ENCODE data around the gene OR4E1.

OR4E1 gene

DNA sequence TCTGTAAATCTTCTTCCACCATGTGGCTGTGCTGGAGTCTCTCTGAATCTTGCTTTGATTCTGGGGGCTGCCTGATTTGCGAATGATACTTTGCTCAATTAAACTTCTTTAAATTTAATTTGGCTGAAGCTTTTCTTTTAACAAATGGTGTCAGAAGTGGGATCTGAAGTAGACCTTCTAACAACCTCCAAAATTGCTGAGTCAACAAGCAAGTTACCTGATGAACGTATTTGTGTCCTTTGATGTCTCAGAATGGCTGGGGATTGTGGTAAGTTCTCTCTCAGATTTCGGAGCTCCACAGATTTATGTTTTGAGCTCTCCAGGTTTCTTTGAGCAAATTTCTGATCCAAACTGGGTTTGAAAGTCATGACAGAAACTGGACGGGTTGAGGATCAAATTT, 1.9 kb upstream of the OR4E1 start:
- TF ChIP-seq, protein P1, sequence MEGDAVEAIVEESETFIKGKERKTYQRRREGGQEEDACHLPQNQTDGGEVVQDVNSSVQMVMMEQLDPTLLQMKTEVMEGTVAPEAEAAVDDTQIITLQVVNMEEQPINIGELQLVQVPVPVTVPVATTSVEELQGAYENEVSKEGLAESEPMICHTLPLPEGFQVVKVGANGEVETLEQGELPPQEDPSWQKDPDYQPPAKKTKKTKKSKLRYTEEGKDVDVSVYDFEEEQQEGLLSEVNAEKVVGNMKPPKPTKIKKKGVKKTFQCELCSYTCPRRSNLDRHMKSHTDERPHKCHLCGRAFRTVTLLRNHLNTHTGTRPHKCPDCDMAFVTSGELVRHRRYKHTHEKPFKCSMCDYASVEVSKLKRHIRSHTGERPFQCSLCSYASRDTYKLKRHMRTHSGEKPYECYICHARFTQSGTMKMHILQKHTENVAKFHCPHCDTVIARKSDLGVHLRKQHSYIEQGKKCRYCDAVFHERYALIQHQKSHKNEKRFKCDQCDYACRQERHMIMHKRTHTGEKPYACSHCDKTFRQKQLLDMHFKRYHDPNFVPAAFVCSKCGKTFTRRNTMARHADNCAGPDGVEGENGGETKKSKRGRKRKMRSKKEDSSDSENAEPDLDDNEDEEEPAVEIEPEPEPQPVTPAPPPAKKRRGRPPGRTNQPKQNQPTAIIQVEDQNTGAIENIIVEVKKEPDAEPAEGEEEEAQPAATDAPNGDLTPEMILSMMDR (IDR thresholded peaks at IDR 0.05; ENCODE audit: insufficient read depth, low read depth, low read length, missing control alignments): no peak
- no peak for DNase-seq (ENCODE audit: low read depth)

DNA sequence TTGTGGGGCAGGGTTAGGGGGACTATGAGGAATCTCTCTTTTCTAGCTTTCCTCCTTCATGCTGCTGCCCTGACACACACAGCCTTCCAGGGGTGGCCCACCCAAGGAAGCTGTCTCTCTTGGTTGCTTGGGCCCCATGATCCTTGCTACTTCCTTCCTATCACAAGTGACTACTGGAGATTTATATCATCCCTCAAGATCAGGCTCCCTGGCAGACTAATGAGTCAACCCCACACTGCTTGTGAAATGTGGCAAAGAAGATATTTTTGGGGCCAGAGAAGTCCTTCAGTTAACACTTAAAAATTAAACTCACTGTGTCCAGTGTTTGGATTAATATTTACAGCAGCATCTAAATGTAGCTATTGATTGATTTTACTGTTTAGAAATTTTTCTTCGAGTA, 1.5 kb downstream of the OR4E1 start:
- no peak overlapping the region for H3K4me3 ChIP-seq (ENCODE audit: low read length)
- TF ChIP-seq, protein P1 (IDR thresholded peaks at IDR 0.05; ENCODE audit: insufficient read depth, low read depth, low read length, missing control alignments): no peak
- DNase-seq (ENCODE audit: low read depth): no peak

More for the DNA sequence above, 1.9 kb upstream of the OR4E1 start:
- no peak overlapping the region for H3K4me3 ChIP-seq (ENCODE audit: low read length)

DNA sequence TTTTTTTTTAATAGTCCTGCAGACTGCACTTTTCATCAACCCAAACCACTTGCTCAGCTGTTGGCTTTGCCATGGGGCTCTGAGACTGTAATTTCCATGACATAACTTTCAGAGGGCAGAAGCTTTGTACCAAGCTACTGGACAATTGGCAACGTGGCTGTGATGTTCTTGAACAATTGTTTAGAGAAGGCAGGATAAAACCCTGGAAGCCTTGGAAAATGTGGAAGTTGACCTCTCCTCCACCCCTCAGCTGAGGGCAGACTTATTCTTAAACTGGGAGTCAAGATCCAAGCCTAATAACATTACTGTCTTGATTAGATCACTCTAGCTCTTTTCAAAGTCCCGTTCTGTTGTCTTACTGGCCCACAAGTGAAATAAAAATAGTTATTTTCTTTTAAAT, 2.2 kb downstream of the OR4E1 start:
- DNase-seq (ENCODE audit: low read depth): no peak
- H3K4me3 ChIP-seq (ENCODE audit: low read length): no peak overlapping the region
- TF ChIP-seq, protein P1 (IDR thresholded peaks at IDR 0.05; ENCODE audit: insufficient read depth, low read depth, low read length, missing control alignments): no peak

DNA sequence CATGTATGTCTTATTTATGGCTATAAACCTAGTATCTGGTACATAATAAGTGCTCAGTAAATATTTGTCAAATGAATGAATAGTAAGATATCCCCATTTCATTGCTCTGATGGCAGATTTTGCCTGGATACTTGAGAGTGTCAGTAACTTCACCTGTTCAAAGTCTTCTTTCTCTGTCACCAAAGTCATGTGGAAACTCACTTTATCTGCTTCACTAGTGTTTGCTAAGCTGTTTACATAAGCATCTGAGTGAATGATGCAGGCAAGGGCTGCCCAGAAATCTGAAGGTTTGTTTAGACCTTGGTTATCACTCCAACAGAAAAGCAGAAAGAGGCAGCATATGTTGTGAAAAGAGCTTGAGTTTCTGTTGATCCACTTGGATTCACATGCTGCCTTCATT, 4.3 kb downstream of the OR4E1 start:
- DNase-seq (ENCODE audit: low read depth): no peak
- H3K4me3 ChIP-seq (ENCODE audit: low read length): no peak overlapping the region
- TF ChIP-seq, protein P1 (IDR thresholded peaks at IDR 0.05; ENCODE audit: insufficient read depth, low read depth, low read length, missing control alignments): no peak

DNA sequence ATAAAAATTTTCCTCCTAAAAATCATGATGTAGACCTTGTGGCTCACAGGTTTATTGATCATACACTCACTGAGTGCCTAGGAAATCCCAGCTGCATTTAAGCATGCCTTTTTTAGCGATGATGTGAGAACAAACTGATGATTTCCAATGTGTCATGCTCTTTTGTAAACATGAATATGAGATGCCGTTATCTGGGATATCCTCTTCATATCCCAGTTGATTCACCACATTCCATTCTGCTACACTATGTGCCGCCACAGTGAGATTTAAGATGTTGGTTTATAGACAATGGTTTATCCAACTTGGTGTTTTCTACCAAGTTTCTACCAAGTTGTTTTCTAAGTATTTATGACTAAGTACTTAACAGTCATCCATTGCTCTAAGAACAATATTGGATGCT, 5.2 kb downstream of the OR4E1 start:
- TF ChIP-seq, protein P1 (IDR thresholded peaks at IDR 0.05; ENCODE audit: insufficient read depth, low read depth, low read length, missing control alignments): no peak
- H3K4me3 ChIP-seq (ENCODE audit: low read length): no peak overlapping the region
- DNase-seq (ENCODE audit: low read depth): peak; percentile 18

DNA sequence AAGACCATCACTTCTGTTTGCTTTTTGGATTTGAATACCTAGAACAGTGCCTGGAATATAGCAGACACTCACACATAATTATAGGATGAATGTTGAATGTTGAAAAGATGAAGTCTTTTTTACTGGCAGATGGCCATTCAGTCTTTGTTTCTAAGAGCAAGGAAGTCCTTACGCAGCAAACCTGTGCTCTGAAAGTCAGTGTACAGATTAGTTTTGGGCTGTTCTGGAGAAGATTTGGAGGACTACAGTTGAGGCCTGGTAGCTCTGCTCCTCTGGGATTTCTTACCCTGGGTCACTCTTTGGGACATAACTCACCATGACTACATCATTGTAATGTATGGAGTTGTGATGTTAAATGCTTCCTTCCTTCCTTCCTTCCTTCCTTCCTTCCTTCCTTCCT, 16.6 kb downstream of the OR4E1 start:
- no peak for DNase-seq (ENCODE audit: low read depth)
- TF ChIP-seq, protein P1 (IDR thresholded peaks at IDR 0.05; ENCODE audit: insufficient read depth, low read depth, low read length, missing control alignments): no peak
- H3K4me3 ChIP-seq (ENCODE audit: low read length): no peak overlapping the region

DNA sequence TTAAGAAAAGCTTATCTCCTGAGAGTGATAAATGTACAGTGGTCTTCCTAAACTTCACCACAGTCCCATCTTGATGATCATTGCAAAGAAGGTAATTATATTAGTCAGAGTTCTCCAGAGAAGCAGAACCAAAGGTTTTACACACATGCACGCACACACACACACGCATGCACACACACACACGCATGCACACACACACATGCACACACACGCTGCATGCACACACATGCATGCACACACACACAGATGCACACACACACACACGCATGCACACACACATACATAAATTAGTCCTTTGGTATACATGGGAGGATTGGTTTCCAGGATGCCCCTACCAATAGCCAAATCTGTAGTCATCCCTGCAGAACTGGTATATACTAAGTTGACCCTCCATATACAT, 19.4 kb downstream of the OR4E1 start:
- TF ChIP-seq, protein P1 (IDR thresholded peaks at IDR 0.05; ENCODE audit: insufficient read depth, low read depth, low read length, missing control alignments): no peak
- H3K4me3 ChIP-seq (ENCODE audit: low read length): no peak overlapping the region
- no peak for DNase-seq (ENCODE audit: low read depth)

Measured in epithelial cell of esophagus (primary cell).